ENCODE results near the gene MRM2.

GRCh38 chr7:2290877-2291276 lies 48.9 kb upstream of the MRM2 start:
- TF ChIP-seq CTCF (IDR thresholded peaks at IDR 0.05) (no peak), POLR2A (IDR thresholded peaks at IDR 0.05) (no peak)

Measured in Peyer's patch (tissue), 4 donors.